H7 (cell line): ENCODE data around the gene ACP6. TPM values are rescaled to one million over a fixed set of nuclear protein-coding genes. Genes with fewer than 3 reads are reported as not detected.

Source experiments
- DNase-seq: peaks from one replicate; pipeline ENCODE4 v3.0.0; 2012
- H3K27me3 ChIP-seq: 2 replicates; pipeline ENCODE4 v1.6.0; 2011; ENCODE audit warnings: mild to moderate bottlenecking, low read length; ENCODE audit not compliant: control insufficient read depth, insufficient read depth
- H3K36me3 ChIP-seq: replicated peaks from 2 replicates; pipeline ENCODE4 v1.5.1; 2011; ENCODE audit warnings: low read length; ENCODE audit not compliant: control insufficient read depth, insufficient read depth
- H3K4me3 ChIP-seq: 2 replicates; pipeline ENCODE4 v1.5.1; 2011; ENCODE audit warnings: low read depth, mild to moderate bottlenecking, control low read depth, low read length, moderate library complexity; ENCODE audit not compliant: insufficient read depth
- total RNA-seq: library from RNA; depleted of rRNA; stranded (reverse); fragments of >200 nt; shearing (Covaris generic); gene quantifications from 2 replicates; pipeline ENCODE4 v1.2.3, GENCODE V29; 2014

ACP6 gene
- total RNA-seq, 1 experiment from 2014 or later: 21.0 TPM

DNA sequence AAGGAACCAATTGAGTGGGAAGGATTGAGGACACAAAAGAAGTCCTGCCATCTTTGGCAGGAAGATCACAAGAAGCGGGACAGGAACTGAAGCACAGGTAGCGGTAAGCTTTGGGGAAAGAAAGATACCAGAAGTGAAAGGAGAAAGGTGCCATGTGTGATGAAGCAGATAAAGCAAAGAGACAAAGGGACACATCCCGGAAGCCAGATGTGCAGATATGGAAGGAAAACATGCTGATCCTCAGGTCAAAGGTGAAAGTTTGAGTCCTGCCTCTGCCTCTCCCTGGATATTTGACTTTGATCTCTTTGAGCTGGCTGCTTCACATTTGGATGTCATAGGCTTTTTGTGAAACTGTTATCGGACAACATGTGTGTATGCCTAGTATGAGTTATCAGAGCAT, 34.0 kb downstream of the ACP6 start:
- Histone ChIP-seq H3K4me3 (no peak overlapping the region), H3K27me3 (no peaks in the 10 kb centered on the region), H3K36me3 (peaks cover 1% of the 10 kb centered on the region)
- DNase-seq: no peak

DNA sequence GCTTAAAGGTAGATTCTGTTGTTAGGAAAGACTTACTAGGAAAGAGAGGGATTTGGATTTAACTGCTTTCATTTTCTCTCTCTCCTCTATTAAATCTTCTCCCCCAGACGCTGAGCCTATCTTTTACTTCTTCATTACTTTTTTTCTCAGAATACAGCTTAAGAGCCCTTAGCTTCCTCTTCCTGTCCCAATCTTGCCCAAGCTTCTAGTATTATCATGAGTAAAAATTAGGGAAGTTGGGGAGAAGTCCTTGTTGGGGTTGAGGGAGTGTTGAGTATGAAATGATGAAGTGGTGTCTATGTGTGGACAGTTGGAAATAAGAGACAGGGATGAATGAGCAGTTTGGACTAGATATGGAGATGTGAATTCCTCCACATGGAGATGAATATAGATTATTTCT, 35.0 kb downstream of the ACP6 start:
- no peak overlapping the region for H3K4me3 ChIP-seq
- DNase-seq: no peak
- H3K27me3 ChIP-seq: no peaks in the 10 kb centered on the region
- peaks cover 1% of the 10 kb centered on the region for H3K36me3 ChIP-seq

- H3K27me3 ChIP-seq: no peaks in the 10 kb centered on the region
- H3K36me3 ChIP-seq: peaks cover 1% of the 10 kb centered on the region
- DNase-seq: no peak
- no peak overlapping the region for H3K4me3 ChIP-seq
These were observed 35.7 kb downstream of the ACP6 start for GRCh38 chr1:147634645-147635044.

DNA sequence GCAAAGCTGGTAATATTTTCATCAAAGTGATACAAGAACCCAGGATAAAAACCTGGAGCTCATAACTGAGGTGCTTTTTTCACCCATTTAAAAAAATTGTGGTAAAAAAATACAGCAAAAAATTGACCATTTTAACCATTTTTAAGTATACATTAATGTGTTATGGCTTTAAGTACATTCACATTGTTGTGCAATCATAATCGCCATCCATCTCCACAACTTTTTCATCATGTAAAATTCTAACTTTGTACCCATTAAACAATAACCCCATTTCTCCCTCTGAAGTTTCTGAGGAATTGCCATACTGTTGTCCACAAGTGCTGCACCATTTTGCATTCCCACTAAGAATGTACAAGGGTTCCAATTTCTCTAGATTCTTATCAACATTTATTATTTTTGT, 36.6 kb downstream of the ACP6 start:
- H3K4me3 ChIP-seq: no peak overlapping the region
- no peak for DNase-seq
- H3K27me3 ChIP-seq: no peaks in the 10 kb centered on the region
- H3K36me3 ChIP-seq: peaks cover 1% of the 10 kb centered on the region

- peaks cover 1% of the 10 kb centered on the region for H3K36me3 ChIP-seq
- H3K27me3 ChIP-seq: no peaks in the 10 kb centered on the region
- no peak for DNase-seq
- no peak overlapping the region for H3K4me3 ChIP-seq
These were observed 38.5 kb downstream of the ACP6 start for GRCh38 chr1:147631839-147632238.

DNA sequence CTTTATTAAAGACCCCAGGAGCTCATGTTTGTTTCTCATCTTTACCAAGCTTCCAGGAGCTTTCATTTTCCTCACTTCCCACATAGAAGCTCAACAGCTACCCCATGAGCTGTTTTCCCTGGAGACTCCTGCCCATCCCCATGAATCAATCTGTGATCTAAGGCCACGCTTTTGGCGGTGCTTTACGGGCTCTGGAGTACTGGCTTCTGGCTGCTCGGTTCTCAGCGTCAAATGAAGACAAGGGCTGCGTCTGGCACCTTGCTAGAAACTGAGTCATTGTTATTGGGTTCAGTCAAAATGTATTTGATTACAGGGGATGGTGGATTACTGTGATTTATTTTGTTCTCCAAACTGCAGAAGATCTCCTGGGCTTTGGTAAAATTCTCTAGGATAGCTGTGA, 39.9 kb downstream of the ACP6 start:
- Histone ChIP-seq H3K27me3 (no peaks in the 10 kb centered on the region), H3K4me3 (no peak overlapping the region), H3K36me3 (peaks cover 2% of the 10 kb centered on the region)
- no peak for DNase-seq

- DNase-seq: no peak
- H3K4me3 ChIP-seq: no peak overlapping the region
- H3K36me3 ChIP-seq: peaks cover 2% of the 10 kb centered on the region
- no peaks in the 10 kb centered on the region for H3K27me3 ChIP-seq
These were observed 40.3 kb downstream of the ACP6 start for GRCh38 chr1:147630022-147630421.

DNA sequence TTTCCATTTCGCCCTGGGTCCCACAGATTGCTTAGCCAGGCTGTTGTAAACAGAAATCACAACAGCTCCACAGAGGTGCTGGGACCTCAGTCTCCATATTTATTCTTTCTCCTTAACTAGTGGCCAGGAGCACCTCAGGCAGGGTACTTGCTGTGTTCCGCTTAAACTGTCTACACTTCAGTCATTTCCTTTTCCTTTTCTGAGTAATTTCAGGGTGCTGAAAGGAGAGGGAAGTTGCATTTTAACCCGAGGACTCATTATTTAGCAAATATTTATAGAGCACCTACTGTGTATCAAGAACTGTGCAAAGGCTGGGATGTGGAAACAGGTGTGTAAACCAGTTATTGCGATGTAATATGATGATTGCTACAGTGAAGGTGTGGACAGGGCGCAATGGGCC, 41.9 kb downstream of the ACP6 start:
- Histone ChIP-seq H3K27me3 (no peaks in the 10 kb centered on the region), H3K4me3 (no peak overlapping the region), H3K36me3 (peaks cover 3% of the 10 kb centered on the region)
- no peak for DNase-seq

DNA sequence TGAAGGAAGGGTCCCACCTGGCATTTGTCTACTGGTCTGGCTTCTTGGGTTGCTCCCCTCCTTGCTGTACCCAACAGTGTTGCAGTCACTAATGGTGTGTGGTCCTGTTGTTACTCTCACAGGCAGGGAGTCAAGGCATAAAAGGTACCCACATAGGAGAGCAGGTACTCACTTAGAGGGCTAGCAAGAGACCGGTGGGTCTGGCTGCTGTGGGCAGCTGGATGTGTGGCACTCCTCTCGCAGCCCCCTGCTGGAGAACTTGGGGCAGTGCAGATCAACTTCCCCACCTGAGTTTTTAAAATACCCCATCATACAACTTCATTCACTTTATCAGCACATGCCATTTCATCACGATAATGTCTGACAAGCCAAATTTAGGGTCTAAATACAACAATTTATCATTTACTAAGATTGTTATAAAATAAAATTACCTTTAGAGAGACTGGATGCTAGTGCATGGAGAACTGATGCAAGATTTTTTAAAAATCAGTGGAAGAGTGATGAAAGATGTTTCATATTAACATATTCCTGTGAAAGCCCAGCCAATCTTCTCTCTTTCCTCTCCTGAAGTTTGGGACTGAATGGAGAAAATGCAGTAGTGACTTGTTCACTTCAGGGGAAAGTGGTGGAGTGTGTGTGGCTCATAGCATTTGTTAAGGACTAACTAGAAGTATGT, 42.8 kb downstream of the ACP6 start:
- Histone ChIP-seq H3K27me3 (no peaks in the 10 kb centered on the region), H3K4me3 (no peak overlapping the region), H3K36me3 (peaks cover 3% of the 10 kb centered on the region)
- peak; percentile 89 for DNase-seq

- Histone ChIP-seq H3K27me3 (no peaks in the 10 kb centered on the region), H3K4me3 (no peak overlapping the region)
- DNase-seq: no peak
These were observed 43.6 kb downstream of the ACP6 start for GRCh38 chr1:147626739-147627138.

GRCh38 chr1:147626291-147626690, 44.0 kb downstream of the ACP6 start:
- Histone ChIP-seq H3K36me3 (peaks cover 8% of the 10 kb centered on the region), H3K27me3 (no peaks in the 10 kb centered on the region), H3K4me3 (no peak overlapping the region)
- DNase-seq: no peak

More at GRCh38 chr1:147626739-147627138, 43.6 kb downstream of the ACP6 start:
- H3K36me3 ChIP-seq: peaks cover 5% of the 10 kb centered on the region

- Histone ChIP-seq H3K36me3 (peaks cover 12% of the 10 kb centered on the region), H3K4me3 (no peak overlapping the region), H3K27me3 (no peaks in the 10 kb centered on the region)
- peak; percentile 53 for DNase-seq
These were observed 44.8 kb downstream of the ACP6 start for GRCh38 chr1:147625362-147625995.

DNA sequence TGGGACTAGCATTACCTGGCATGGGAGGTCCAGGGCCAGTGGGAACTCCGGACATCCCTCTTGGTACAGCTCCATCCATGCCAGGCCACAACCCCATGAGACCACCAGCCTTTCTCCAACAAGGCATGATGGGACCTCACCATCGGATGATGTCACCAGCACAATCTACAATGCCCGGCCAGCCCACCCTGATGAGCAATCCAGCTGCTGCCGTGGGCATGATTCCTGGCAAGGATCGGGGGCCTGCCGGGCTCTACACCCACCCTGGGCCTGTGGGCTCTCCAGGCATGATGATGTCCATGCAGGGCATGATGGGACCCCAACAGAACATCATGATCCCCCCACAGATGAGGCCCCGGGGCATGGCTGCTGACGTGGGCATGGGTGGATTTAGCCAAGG, 45.8 kb downstream of the ACP6 start:
- H3K27me3 ChIP-seq: no peaks in the 10 kb centered on the region
- H3K36me3 ChIP-seq: peaks cover 12% of the 10 kb centered on the region
- DNase-seq: no peak
- no peak overlapping the region for H3K4me3 ChIP-seq

DNA sequence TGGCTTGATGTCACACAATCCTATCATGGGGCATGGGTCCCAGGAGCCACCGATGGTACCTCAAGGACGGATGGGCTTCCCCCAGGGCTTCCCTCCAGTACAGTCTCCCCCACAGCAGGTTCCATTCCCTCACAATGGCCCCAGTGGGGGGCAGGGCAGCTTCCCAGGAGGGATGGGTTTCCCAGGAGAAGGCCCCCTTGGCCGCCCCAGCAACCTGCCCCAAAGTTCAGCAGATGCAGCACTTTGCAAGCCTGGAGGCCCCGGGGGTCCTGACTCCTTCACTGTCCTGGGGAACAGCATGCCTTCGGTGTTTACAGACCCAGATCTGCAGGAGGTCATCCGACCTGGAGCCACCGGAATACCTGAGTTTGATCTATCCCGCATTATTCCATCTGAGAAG, 46.3 kb downstream of the ACP6 start:
- no peak for DNase-seq
- Histone ChIP-seq H3K4me3 (no peak overlapping the region), H3K36me3 (peaks cover 17% of the 10 kb centered on the region), H3K27me3 (no peaks in the 10 kb centered on the region)

- H3K4me3 ChIP-seq: no peak overlapping the region
- H3K27me3 ChIP-seq: no peaks in the 10 kb centered on the region
- DNase-seq: no peak
- peaks cover 21% of the 10 kb centered on the region for H3K36me3 ChIP-seq
These were observed 47.6 kb downstream of the ACP6 start for GRCh38 chr1:147622731-147623130.
